Tibial nerve (tissue), 4 donors: ENCODE results near the gene SPINK1.
"Not testable (repeated sequence)": the region's sequence is repeated elsewhere in the genome, so short reads cannot be mapped to it uniquely, and the experiment has no call there.

ENCODE experiments used
- CTCF ChIP-seq, 5 experiments: fragments of 200-600 bp in 3 of 5; fragments of 450-650 bp in 2 of 5; sonication (generic) in 3 of 5; IDR thresholded peaks; one replicate each; pipeline ENCODE4 v1.5.1; 2016 to 2019; ENCODE audit warnings: antibody characterized with exemption in 5 of 5, mild to moderate bottlenecking in 3 of 5, moderate library complexity in 2 of 5
- EP300 ChIP-seq, 2 donors: sonication (generic); formaldehyde crosslinking; IDR thresholded peaks; one replicate each; pipeline ENCODE4 v1.6.1; 2017; ENCODE audit warnings: antibody characterized with exemption in 2 of 2, mild to moderate bottlenecking in 1 of 2
- POLR2A ChIP-seq, 2 donors: fragments of 450-650 bp; IDR thresholded peaks; one replicate each; pipeline ENCODE4 v1.6.1; 2017; ENCODE audit warnings: antibody characterized with exemption in 2 of 2, mild to moderate bottlenecking in 2 of 2, moderate library complexity in 2 of 2

DNA sequence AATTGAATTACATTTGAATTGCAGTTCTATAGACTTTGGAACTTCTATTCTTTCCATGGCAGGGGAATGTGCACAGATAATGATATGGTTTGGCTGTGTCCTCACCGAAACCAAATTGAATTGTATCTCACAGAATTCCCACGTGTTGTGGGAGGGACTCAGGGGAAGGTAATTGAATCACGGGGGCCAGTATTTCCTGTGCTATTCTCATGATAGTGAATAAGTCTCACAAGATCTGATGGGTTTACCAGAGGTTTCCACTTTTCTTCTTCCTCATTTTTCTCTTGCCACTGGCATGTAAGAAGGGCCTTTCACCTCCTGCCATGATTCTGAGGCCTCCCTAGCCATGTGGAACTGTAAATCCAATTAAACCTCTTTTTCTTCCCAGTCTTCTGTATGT lies 28.3 kb downstream of the SPINK1 start:
- TF ChIP-seq POLR2A, EP300, CTCF (IDR thresholded peaks at IDR 0.05): not testable (repeated sequence)
